Fibroblast of the aortic adventitia (primary cell): Measurements from ENCODE around the gene ITGA2B. TPM values are rescaled to one million over a fixed set of nuclear protein-coding genes. Genes with fewer than 3 reads are reported as not detected.

Experiments used
- DNase-seq: peaks from one replicate; pipeline ENCODE4 v3.0.0-alpha.2; 2010; ENCODE audit warnings: low read depth
- H3K4me3 ChIP-seq: 2 replicates; pipeline ENCODE4 v1.5.1; 2011; ENCODE audit warnings: low read depth, mild to moderate bottlenecking, control low read depth, low read length, moderate library complexity
- total RNA-seq: library from RNA; depleted of rRNA; stranded (reverse); fragments of >200 nt; gene quantifications from 2 replicates; pipeline ENCODE4 v1.2.3, GENCODE V29; 2012; ENCODE audit warnings: low replicate concordance
- TF ChIP-seq, protein P1 (sequence below): IDR thresholded peaks from 2 replicates; pipeline ENCODE4 v1.5.1; 2011; ENCODE audit warnings: mild to moderate bottlenecking, low read length, control low read depth, inconsistent platforms; ENCODE audit not compliant: insufficient read depth

ITGA2B gene
- total RNA-seq, 1 donor = 0.36 TPM

DNA sequence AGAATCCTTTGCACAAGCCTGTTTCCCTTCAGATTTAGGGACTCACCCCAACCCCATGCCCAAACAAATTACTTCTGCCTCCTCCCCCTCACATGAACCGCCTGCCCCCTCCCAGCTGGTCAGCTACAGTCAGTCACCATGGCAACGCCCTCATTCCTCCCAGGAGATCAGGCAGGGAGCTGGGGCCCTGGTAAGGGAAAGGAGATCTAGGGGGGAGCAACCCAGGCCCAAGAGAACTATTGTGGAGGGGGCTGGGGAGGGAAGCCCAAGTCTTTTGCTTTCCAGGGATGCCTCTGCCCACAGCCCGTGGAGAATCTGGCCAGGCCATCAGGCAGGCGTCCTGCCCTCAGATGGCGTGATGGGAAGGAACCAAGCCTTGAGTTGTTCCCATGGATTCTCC lies 28.6 kb downstream of the ITGA2B start:
- TF ChIP-seq, protein P1, sequence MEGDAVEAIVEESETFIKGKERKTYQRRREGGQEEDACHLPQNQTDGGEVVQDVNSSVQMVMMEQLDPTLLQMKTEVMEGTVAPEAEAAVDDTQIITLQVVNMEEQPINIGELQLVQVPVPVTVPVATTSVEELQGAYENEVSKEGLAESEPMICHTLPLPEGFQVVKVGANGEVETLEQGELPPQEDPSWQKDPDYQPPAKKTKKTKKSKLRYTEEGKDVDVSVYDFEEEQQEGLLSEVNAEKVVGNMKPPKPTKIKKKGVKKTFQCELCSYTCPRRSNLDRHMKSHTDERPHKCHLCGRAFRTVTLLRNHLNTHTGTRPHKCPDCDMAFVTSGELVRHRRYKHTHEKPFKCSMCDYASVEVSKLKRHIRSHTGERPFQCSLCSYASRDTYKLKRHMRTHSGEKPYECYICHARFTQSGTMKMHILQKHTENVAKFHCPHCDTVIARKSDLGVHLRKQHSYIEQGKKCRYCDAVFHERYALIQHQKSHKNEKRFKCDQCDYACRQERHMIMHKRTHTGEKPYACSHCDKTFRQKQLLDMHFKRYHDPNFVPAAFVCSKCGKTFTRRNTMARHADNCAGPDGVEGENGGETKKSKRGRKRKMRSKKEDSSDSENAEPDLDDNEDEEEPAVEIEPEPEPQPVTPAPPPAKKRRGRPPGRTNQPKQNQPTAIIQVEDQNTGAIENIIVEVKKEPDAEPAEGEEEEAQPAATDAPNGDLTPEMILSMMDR = no peak
- H3K4me3 ChIP-seq = no peak overlapping the region
- peak; percentile 43 for DNase-seq

- H3K4me3 ChIP-seq = no peak overlapping the region
- DNase-seq = no peak
- TF ChIP-seq, protein P1 = no peak
Measured at GRCh38 chr17:44360144-44360533, 29.3 kb downstream of the ITGA2B start.

DNA sequence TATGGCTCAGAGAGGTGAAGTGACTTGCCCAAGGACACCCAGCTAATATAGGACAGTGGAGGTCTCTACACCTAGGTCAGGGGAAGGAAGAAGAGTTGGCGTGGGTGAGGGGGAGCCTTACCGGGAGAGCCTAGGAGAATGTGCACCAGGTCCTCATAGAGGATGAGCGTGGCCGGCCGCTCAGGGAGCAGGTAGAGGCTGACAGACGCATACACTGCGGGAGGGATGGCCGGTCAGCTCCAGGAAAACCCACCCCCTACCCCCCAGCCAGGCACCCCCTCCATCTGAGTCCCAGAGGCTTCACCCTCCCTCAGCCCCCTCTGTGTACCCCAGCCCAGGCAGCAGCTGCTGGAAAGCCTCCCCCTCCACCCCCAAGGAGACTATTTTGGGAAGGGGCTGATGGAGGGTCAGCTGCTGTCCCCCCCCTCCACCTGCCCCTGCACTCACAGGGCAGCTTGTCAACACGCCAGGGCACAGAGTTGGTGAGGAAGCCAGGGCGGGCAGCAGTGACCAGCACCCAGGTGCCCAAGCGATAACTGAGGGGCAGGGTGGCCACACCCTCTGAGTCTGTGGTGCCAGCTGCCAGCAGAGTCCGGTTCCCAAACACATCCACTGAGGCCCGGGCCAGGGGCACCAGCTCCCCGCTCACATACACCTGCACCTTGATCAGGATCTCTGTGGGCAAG lies 29.8 kb downstream of the ITGA2B start:
- TF ChIP-seq, protein P1 = no peak
- no peak for DNase-seq
- H3K4me3 ChIP-seq = no peak overlapping the region

GRCh38 chr17:44359006-44359405 lies 30.4 kb downstream of the ITGA2B start:
- TF ChIP-seq, protein P1 = no peak
- H3K4me3 ChIP-seq = no peak overlapping the region
- DNase-seq = no peak

DNA sequence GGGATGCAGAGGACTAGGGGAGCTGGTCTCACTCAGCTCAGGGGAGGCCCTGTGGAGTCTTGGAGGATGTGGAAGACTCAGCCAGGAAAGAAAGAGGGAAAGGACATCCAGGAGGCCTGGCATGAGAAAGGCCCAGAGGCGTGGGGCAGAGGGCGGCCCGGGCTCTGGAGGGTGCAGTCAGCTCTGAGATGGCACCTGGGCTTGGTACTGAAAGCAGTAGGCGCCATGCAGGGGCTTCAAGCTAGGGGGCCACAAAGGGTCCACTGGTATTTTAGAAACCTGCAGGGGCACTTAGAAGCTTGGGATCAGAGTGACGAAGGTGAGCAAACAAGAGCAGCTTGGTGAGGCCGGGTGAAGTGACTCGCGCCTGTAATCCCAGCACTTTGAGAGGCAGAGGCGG lies 31.4 kb downstream of the ITGA2B start:
- no peak for DNase-seq
- no peak overlapping the region for H3K4me3 ChIP-seq
- TF ChIP-seq, protein P1 = no peak

DNA sequence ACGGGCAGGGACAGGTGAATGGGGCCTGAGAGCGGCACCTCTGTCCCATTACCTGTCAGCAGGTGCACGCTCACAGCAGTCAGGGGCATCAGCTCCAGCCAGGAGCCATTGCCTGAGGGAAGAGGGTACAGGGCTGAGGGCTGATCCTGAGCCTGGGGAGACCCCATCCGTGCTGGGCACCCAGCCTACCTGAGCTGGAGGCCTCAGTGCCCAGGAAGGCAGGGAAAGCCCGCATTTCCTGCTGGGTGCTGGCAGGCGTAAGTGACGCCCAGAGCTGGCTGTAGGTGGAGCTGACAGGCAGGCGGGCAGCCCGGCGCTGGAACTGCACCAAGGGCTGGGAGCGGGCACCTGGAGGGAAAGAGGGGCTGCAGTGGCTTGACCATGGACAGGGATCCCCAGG lies 33.2 kb downstream of the ITGA2B start:
- TF ChIP-seq, protein P1 = no peak
- no peak for DNase-seq
- no peak overlapping the region for H3K4me3 ChIP-seq

GRCh38 chr17:44355642-44356099 lies 33.8 kb downstream of the ITGA2B start:
- H3K4me3 ChIP-seq = no peak overlapping the region
- TF ChIP-seq, protein P1 = no peak
- DNase-seq = no peak
